Stomach (tissue), 9 donors: Measurements from ENCODE around the gene TGFB1I1. TPM values are rescaled to one million over a fixed set of nuclear protein-coding genes. Genes with fewer than 3 reads are reported as not detected.

ENCODE experiments used
- DNase-seq, 2 donors: peaks; one replicate each; pipeline versions ENCODE4 v3.0.0 to v3.0.0-alpha.2; 2013 to 2019
- H3K27ac ChIP-seq, 5 donors: fragments of 200-600 bp in 4 of 5; sonication (generic) in 4 of 5; one replicate each; pipeline ENCODE4 v1.5.1; 2013 to 2019; ENCODE audit warnings: mild to moderate bottlenecking in 1 of 5, moderate library complexity in 1 of 5
- H3K27me3 ChIP-seq, 3 donors: fragments of 200-600 bp; sonication (generic); one replicate each; pipeline ENCODE4 v1.5.1; 2017 to 2019; ENCODE audit warnings: mixed run types in 1 of 3
- H3K36me3 ChIP-seq, 4 donors: fragments of 200-600 bp; sonication (generic); 1 replicate in 3 of 4; 2 replicates in 1 of 4; pipeline ENCODE4 v1.5.1; 2016 to 2019
- H3K4me1 ChIP-seq, 4 donors: fragments of 200-600 bp; sonication (generic); one replicate each; pipeline ENCODE4 v1.5.1; 2016 to 2019
- H3K4me3 ChIP-seq, 4 donors: fragments of 200-600 bp; sonication (generic) in 3 of 4; one replicate each; pipeline ENCODE4 v1.5.1; 2016 to 2019; ENCODE audit warnings: mild to moderate bottlenecking in 1 of 4
- H3K9me3 ChIP-seq, 4 donors: fragments of 200-600 bp; sonication (generic); one replicate each; pipeline ENCODE4 v1.5.1; 2016 to 2019
- CTCF ChIP-seq, 7 experiments: fragments of 450-650 bp in 4 of 7; fragments of 200-600 bp in 3 of 7; sonication (generic) in 3 of 7; IDR thresholded peaks; one replicate each; pipeline ENCODE4 v1.5.1; 2016 to 2019; ENCODE audit warnings: antibody characterized with exemption in 7 of 7, control low read depth in 2 of 7, mild to moderate bottlenecking in 1 of 7
- EP300 ChIP-seq: sonication (generic); formaldehyde crosslinking; IDR thresholded peaks from one replicate; pipeline ENCODE4 v1.6.1; 2017; ENCODE audit warnings: antibody characterized with exemption
- POLR2A ChIP-seq, 4 donors: fragments of 450-650 bp; IDR thresholded peaks; one replicate each; pipeline ENCODE4 v1.6.1; 2016; ENCODE audit warnings: antibody characterized with exemption in 4 of 4, control low read depth in 2 of 4, mild to moderate bottlenecking in 1 of 4, moderate library complexity in 1 of 4
- POLR2AphosphoS5 ChIP-seq, 3 donors: sonication (generic); formaldehyde crosslinking; IDR thresholded peaks; one replicate each; pipeline ENCODE4 v1.6.1; 2016; ENCODE audit warnings: antibody characterized with exemption in 3 of 3
- WGBS, 5 donors: extraction: QIAGEN DNeasy Blood & Tissue Kit in 3 of 5; methylation state at CpG; one replicate each; pipeline versions ENCODE4 v1.1.5 to v1.1.7; 2013 to 2018; 5-methylcytosine and 5-hydroxymethylcytosine counted together
- intact Hi-C: fragments of 100-400 bp; cut with DNase I; formaldehyde crosslinking; loops from one replicate; pipeline ENCODE4 v1.15.1; 2023; ENCODE audit warnings: low total_unique reads
- polyA plus RNA-seq, 3 donors: library from polyadenylated mRNA; stranded (reverse); fragments of 200-250 nt; gene quantifications; one replicate each; pipeline ENCODE4 v1.2.3, GENCODE V29; 2013
- total RNA-seq, 5 donors: library from RNA; depleted of rRNA; stranded (reverse); fragments of >200 nt; gene quantifications; one replicate each; pipeline versions ENCODE4 v1.1.0 to v1.2.3, GENCODE V29; 2014 to 2016
- donor health status: healthy with polysubstance abuse.
- donor health status: Bipolar disorder and iron deficiency.
- donor health status: healthy.

TGFB1I1 gene
- total and polyA plus RNA-seq, 8 donors, result 36.0 to 84.0 (median 49.2) TPM

DNA sequence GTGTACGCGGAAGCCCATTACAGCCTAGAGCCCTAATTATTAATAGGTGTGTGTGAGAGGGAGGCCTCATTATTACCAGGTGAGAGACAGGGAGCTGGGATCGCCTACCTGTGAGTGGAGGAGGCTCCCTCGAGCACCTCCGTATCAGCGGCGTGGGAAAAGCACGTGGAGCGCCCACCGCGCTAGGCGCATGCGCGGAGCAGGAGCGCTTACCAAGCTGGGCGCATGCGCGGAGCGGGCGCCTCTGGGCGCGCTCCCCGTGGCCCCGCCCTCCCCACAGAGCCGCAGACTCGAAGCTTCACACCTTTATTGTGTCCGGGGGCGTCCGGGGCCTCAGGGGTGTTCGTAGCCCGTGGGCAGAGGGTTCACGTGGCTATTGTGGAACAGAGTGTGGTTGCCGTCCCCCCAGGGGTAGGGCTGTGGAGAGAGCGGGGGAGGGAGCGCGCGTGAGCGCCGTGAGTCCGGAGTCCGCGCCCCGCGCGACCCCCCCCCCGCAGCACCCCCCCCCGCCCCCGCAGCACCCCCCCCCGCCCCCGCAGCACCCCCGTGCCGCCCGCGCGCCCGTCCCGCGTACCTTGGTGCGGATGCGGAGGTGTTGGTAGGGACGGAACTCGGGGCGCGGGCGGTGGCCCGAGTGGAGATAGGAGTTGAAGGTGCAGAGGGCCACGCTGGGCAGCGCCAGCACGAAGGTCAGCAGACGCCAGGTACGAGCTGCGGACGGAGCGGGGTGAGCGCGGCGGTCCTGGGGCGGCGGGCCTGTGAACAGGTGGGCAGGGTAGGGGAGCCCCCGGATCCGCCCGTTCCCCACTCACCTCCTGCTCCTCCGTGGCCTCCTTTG lies 44.3 kb upstream of the TGFB1I1 start:
- TF ChIP-seq CTCF (IDR thresholded peaks at IDR 0.05), result no peak
- no peak for TF ChIP-seq POLR2A (IDR thresholded peaks at IDR 0.05)
- no peak for TF ChIP-seq EP300
- TF ChIP-seq POLR2AphosphoS5 (IDR thresholded peaks at IDR 0.05), result no peak
- no peaks in the 10 kb centered on the region for H3K36me3 ChIP-seq
- peaks cover 0 to 19% (median 3%) of the 10 kb centered on the region in 3 donors for H3K27me3 ChIP-seq
- intact Hi-C loops, result no loop called here
- peak overlapping the region in 3 of 5 donors; percentile 31 to 62 (median 41) for H3K27ac ChIP-seq
- H3K4me1 ChIP-seq, result peaks cover 0 to 19% (median 11%) of the 10 kb centered on the region in 4 donors
- 17 to 38% (median 27%) methylated on average over 30 to 74 of the region's 83 CpGs for WGBS, 5 donors
- peak; percentile 60 to 80 for DNase-seq
- peak overlapping the region; percentile 40 to 45 (median 44) for H3K4me3 ChIP-seq
- H3K9me3 ChIP-seq, result no peaks in the 10 kb centered on the region

DNA sequence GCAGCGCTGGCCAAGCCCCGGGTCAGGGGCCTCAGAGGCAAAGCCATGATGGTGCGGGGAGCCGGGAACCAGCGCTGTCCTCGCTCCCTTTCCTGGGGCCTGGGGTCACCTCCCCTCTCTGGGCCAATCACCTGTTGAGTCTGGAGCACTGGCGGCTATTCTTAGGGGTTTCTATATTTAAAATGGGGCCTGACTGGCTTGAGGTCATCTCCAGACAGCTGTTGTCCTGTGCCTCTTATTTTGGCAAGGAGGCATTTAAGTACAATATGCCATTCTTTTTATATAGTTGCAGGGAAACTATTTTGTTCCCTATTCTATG lies 43.7 kb upstream of the TGFB1I1 start, which contains the start of gene COX6A2:
TSS of gene COX6A2 (minus strand) at position 82 of the 319 bp plus-strand sequence. CDS start at position 47, 35 bp downstream.
- DNase-seq, result no peak
- intact Hi-C loops, result no loop called here
- no peak for TF ChIP-seq POLR2AphosphoS5 (IDR thresholded peaks at IDR 0.05)
- no peak for TF ChIP-seq EP300
- peaks cover 0 to 19% (median 11%) of the 10 kb centered on the region in 4 donors for H3K4me1 ChIP-seq
- no peaks in the 10 kb centered on the region for H3K9me3 ChIP-seq
- no peaks in the 10 kb centered on the region for H3K36me3 ChIP-seq
- H3K4me3 ChIP-seq, result peak within 1 kb of the TSS; percentile 40 to 45 (median 44)
- H3K27ac ChIP-seq, result peak within 1 kb of the TSS in 3 of 5 donors; percentile 31 to 62 (median 41)
- 52 to 62% (median 56%) methylated on average over 7 of the region's 7 CpGs for WGBS, 5 donors
- peaks cover 0 to 17% (median 3%) of the 10 kb centered on the region in 3 donors for H3K27me3 ChIP-seq

GRCh38 chr16:31428638-31429247 lies 43.2 kb upstream of the TGFB1I1 start:
- intact Hi-C loops, result no loop called here
- no peak overlapping the region for H3K4me3 ChIP-seq

DNA sequence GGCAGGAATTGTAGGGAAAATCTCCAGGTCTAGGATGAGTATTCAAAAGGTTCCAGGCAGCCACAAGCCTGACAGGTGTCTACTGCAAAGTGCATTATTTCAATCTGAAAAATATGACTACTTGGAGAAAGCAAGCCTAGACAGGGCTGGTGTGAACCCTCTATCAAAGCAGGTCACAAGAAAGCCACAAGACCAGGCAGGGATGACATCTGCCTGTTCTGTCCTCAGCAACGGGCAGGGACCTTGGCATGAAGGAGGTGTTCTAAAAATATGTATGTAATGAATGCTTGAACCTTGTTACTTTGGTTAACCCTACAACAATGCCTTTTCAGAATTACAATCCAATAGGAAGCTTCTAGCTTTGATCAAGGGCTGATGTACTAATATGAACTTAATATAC lies 42.6 kb upstream of the TGFB1I1 start:
- H3K27me3 ChIP-seq, result peaks cover 0 to 9% (median 3%) of the 10 kb centered on the region in 3 donors
- intact Hi-C loops, result no loop called here
- TF ChIP-seq EP300 (no peak), POLR2A (IDR thresholded peaks at IDR 0.05) (no peak), CTCF (IDR thresholded peaks at IDR 0.05) (no peak), POLR2AphosphoS5 (IDR thresholded peaks at IDR 0.05) (no peak)
- DNase-seq, result no peak
- H3K4me1 ChIP-seq, result peaks cover 0 to 19% (median 11%) of the 10 kb centered on the region in 4 donors
- no peak overlapping the region for H3K4me3 ChIP-seq
- H3K9me3 ChIP-seq, result no peaks in the 10 kb centered on the region
- H3K36me3 ChIP-seq, result no peaks in the 10 kb centered on the region
- WGBS, 5 donors, result 7 to 26% (median 20%) methylated on average over 1 of the region's 1 CpG
- H3K27ac ChIP-seq, result no peak overlapping the region

More at GRCh38 chr16:31428638-31429247, 43.2 kb upstream of the TGFB1I1 start:
- Histone ChIP-seq H3K4me1 (peaks cover 0 to 19% (median 11%) of the 10 kb centered on the region in 4 donors), H3K36me3 (no peaks in the 10 kb centered on the region), H3K9me3 (no peaks in the 10 kb centered on the region), H3K27me3 (peaks cover 0 to 14% (median 3%) of the 10 kb centered on the region in 3 donors), H3K27ac (no peak overlapping the region)
- TF ChIP-seq POLR2AphosphoS5 (IDR thresholded peaks at IDR 0.05), result no peak
- DNase-seq, result no peak
- WGBS, 5 donors, result 71 to 76% (median 74%) methylated on average over 7 of the region's 7 CpGs

DNA sequence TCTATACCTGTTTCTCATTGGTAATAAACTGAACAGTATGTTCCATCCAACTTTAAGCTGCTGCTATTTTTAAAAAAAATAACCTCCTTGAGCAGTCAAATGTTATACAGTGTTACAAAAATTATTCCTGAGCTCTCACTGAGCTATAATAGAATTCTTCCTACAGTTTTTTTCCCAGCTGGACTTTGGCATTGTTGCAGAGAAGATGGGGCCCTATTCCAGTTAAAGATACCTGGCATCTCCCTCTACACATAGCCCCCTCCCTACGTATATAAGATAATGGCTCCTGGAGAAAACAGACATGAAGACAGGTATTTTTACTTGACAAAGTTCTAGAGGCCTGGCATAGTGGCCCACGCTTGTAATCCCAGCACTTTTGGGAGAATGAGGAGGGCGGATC lies 42.2 kb upstream of the TGFB1I1 start:
- no peak overlapping the region for H3K27ac ChIP-seq

More for the DNA sequence above, 42.2 kb upstream of the TGFB1I1 start:
- no peaks in the 10 kb centered on the region for H3K36me3 ChIP-seq
- no peaks in the 10 kb centered on the region for H3K9me3 ChIP-seq
- TF ChIP-seq CTCF (IDR thresholded peaks at IDR 0.05), result no peak
- H3K27me3 ChIP-seq, result peaks cover 0 to 9% (median 3%) of the 10 kb centered on the region in 3 donors
- peaks cover 0 to 19% (median 11%) of the 10 kb centered on the region in 4 donors for H3K4me1 ChIP-seq
- no peak for DNase-seq
- intact Hi-C loops, result no loop called here
- WGBS, 5 donors, result 72 to 83% (median 80%) methylated on average over 3 of the region's 3 CpGs
- H3K4me3 ChIP-seq, result no peak overlapping the region
